Measurements from ENCODE around the gene ALPG. TPM values are rescaled to one million over a fixed set of nuclear protein-coding genes. Genes with fewer than 3 reads are reported as not detected.
A peak's percentile ranks its signal among the peaks of the same experiment; 100 is the strongest.
"Not testable (repeated sequence)": the region's sequence is repeated elsewhere in the genome, so short reads cannot be mapped to it uniquely, and the experiment has no call there.

Gene ALPG
- total RNA-seq, 4 donors from 2014 or later: not detected

GRCh38 chr2:232431705-232432590 is 25.3 kb downstream of the ALPG start:
- intact Hi-C loops (cut with DNase I): loop anchor here (10.0 kb wide), 1 partner anchor 527 kb away; no protein-coding TSS in a partner anchor
- TF ChIP-seq POLR2A (IDR thresholded peaks at IDR 0.05): no peak
- TF ChIP-seq CTCF (IDR thresholded peaks at IDR 0.05): no peak
- Histone ChIP-seq H3K4me3 (no peak overlapping the region), H3K4me1 (no peaks in the 10 kb centered on the region), H3K36me3 (no peaks in the 10 kb centered on the region), H3K9me3 (no peaks in the 10 kb centered on the region), H3K27me3 (peaks cover 0 to 23% (median 0%) of the 10 kb centered on the region in 4 donors), H3K27ac (no peak overlapping the region)
- DNase-seq: no peak
- 83 to 87% methylated on average over 5 to 12 of the region's 16 CpGs for WGBS, 2 donors

- Histone ChIP-seq H3K36me3 (no peaks in the 10 kb centered on the region), H3K9me3 (no peaks in the 10 kb centered on the region), H3K27me3 (peaks cover 0 to 20% (median 0%) of the 10 kb centered on the region in 4 donors), H3K4me1 (no peaks in the 10 kb centered on the region), H3K27ac (no peak overlapping the region), H3K4me3 (no peak overlapping the region)
- TF ChIP-seq POLR2A (IDR thresholded peaks at IDR 0.05) (no peak), CTCF (IDR thresholded peaks at IDR 0.05) (peak in 1 of 6 experiments; percentile 17)
- intact Hi-C loops (cut with DNase I): loop anchor here (10.0 kb wide), 1 partner anchor 528 kb away; no protein-coding TSS in a partner anchor
- WGBS, 2 donors: 60 to 82% methylated on average over 1 to 9 of the region's 16 CpGs
- no peak for DNase-seq
These were observed 26.0 kb downstream of the ALPG start for GRCh38 chr2:232432598-232433184.

- not testable (repeated sequence) for H3K4me3 ChIP-seq, DNase-seq, H3K4me1 ChIP-seq, H3K36me3 ChIP-seq, H3K27ac ChIP-seq, H3K9me3 ChIP-seq
- intact Hi-C loops (cut with DNase I): loop anchor here (10.0 kb wide), 1 partner anchor 529 kb away; no protein-coding TSS in a partner anchor
- 91 to 95% methylated on average over 8 of the region's 9 CpGs for WGBS, 2 donors
- peaks cover 0 to 13% (median 0%) of the 10 kb centered on the region in 4 donors for H3K27me3 ChIP-seq
These were observed 27.0 kb downstream of the ALPG start for GRCh38 chr2:232433622-232434021.

GRCh38 chr2:232434091-232434490 is 27.4 kb downstream of the ALPG start:
- intact Hi-C loops (cut with DNase I): loop anchor here (10.0 kb wide), 1 partner anchor 529 kb away; no protein-coding TSS in a partner anchor
- 100% methylated on average over 3 of the region's 9 CpGs; no CpG with 5 or more reads in 1 of the 2 donors for whole genome bisulfite sequencing, 2 donors
- DNase-seq: no peak

More at GRCh38 chr2:232434091-232434490, 27.4 kb downstream of the ALPG start:
- no peak overlapping the region for H3K27ac ChIP-seq
- H3K9me3 ChIP-seq: no peaks in the 10 kb centered on the region
- H3K36me3 ChIP-seq: no peaks in the 10 kb centered on the region
- TF ChIP-seq CTCF (IDR thresholded peaks at IDR 0.05) (no peak), POLR2A (IDR thresholded peaks at IDR 0.05) (no peak)
- no peak overlapping the region for H3K4me3 ChIP-seq
- H3K27me3 ChIP-seq: peaks cover 0 to 18% (median 0%) of the 10 kb centered on the region in 4 donors
- no peaks in the 10 kb centered on the region for H3K4me1 ChIP-seq
